H1 (cell line): ENCODE measurements around the gene NHLH1. TPM values are rescaled to one million over a fixed set of nuclear protein-coding genes. Genes with fewer than 3 reads are reported as not detected.
A peak's percentile ranks its signal among the peaks of the same experiment; 100 is the strongest.

ENCODE experiments used
- CTCF ChIA-PET: fragments of 300-600 bp; sonication (Branson Sonifier 250); formaldehyde crosslinking; loops from one replicate; lab custom pipeline; 2021; ENCODE audit not compliant: partially characterized antibody; lab: Charles Lee
- POLR2A ChIA-PET: fragments of 300-600 bp; sonication (Branson Sonifier 250); formaldehyde crosslinking; loops from one replicate; lab custom pipeline; 2021; ENCODE audit warnings: inconsistent platforms; ENCODE audit not compliant: partially characterized antibody; lab: Charles Lee
- DNase-seq, 2 experiments: peaks; one replicate each; pipeline versions ENCODE4 v3.0.0 to v3.0.0-alpha.2; 2010 to 2022; ENCODE audit warnings: low spot score in 2 of 2, low read depth in 1 of 2, mixed read lengths in 1 of 2
- FAIRE-seq: peaks from 2 replicates; lab custom pipeline; 2011; peaks lifted over from hg19 to GRCh38; lab: Jason Lieb, UNC
- H2AFZ ChIP-seq: 2 replicates; pipeline ENCODE4 v1.8.1; 2012; ENCODE audit warnings: low read length, inconsistent platforms
- H2AK5ac ChIP-seq: 2 replicates; pipeline ENCODE4 v1.6.1; 2013; ENCODE audit warnings: low read depth, low read length
- H2BK120ac ChIP-seq: replicated peaks from 2 replicates; pipeline ENCODE3; 2013; ENCODE audit warnings: low read depth, low read length, inconsistent platforms
- H2BK12ac ChIP-seq: 2 replicates; pipeline ENCODE4 v1.6.1; 2013; ENCODE audit warnings: low read depth, low read length
- H2BK15ac ChIP-seq: 2 replicates; pipeline ENCODE4 v1.6.1; 2013; ENCODE audit warnings: low read length
- H2BK20ac ChIP-seq: 2 replicates; pipeline ENCODE4 v1.6.1; 2013; ENCODE audit warnings: low read length
- H2BK5ac ChIP-seq: 2 replicates; pipeline ENCODE4 v1.6.1; 2013; ENCODE audit warnings: low read depth, low read length
- H3K14ac ChIP-seq: 2 replicates; pipeline ENCODE4 v1.6.1; 2013; ENCODE audit warnings: inconsistent platforms; ENCODE audit not compliant: insufficient read length
- H3K18ac ChIP-seq: 2 replicates; pipeline ENCODE4 v1.6.1; 2013; ENCODE audit warnings: low read length; ENCODE audit errors: extremely low read depth
- H3K23ac ChIP-seq: 2 replicates; pipeline ENCODE4 v1.6.1; 2013; ENCODE audit warnings: inconsistent platforms; ENCODE audit not compliant: insufficient read length
- H3K23me2 ChIP-seq: 2 replicates; pipeline ENCODE4 v1.6.1; 2013; ENCODE audit warnings: low read depth, low read length
- H3K27ac ChIP-seq: 2 replicates; pipeline ENCODE4 v1.6.1; 2011; ENCODE audit warnings: low read depth, low read length, inconsistent platforms
- H3K27me3 ChIP-seq, 4 experiments: replicated peaks in 1 of 4; 1 replicate in 1 of 4; 2 replicates in 3 of 4; pipeline versions ENCODE4 v1.6.1 to v1.8.1; 2011 to 2013; ENCODE audit warnings: low read length in 3 of 4, mild to moderate bottlenecking in 3 of 4, inconsistent platforms in 2 of 4, mixed read lengths in 2 of 4, moderate library complexity in 1 of 4; ENCODE audit not compliant: control insufficient read depth in 3 of 4, insufficient read depth in 3 of 4; ENCODE audit errors: extremely low read depth in 1 of 4
- H3K36me3 ChIP-seq, 4 experiments: 2 replicates each; pipeline versions ENCODE4 v1.6.1 to v1.8.1; 2011 to 2013; ENCODE audit warnings: mild to moderate bottlenecking in 4 of 4, low read length in 3 of 4, moderate library complexity in 2 of 4, control low read depth in 1 of 4, inconsistent platforms in 1 of 4; ENCODE audit not compliant: insufficient read depth in 4 of 4, control insufficient read depth in 2 of 4
- H3K4ac ChIP-seq: replicated peaks from 2 replicates; pipeline ENCODE3; 2013; ENCODE audit warnings: low read length, low read depth, mixed read lengths, inconsistent platforms; ENCODE audit not compliant: insufficient read length
- H3K4me1 ChIP-seq, 4 experiments: replicated peaks in 1 of 4; 1 replicate in 1 of 4; 2 replicates in 3 of 4; pipeline versions ENCODE4 v1.6.1 to v1.8.1; 2011 to 2013; ENCODE audit warnings: low read length in 3 of 4, inconsistent platforms in 2 of 4, mixed read lengths in 1 of 4; ENCODE audit not compliant: insufficient read depth in 4 of 4, control insufficient read depth in 3 of 4
- H3K4me2 ChIP-seq, 2 experiments: 2 replicates each; pipeline versions ENCODE4 v1.6.1 to v1.8.1; 2011 to 2013; ENCODE audit warnings: low read depth in 2 of 2, low read length in 2 of 2, control low read depth in 1 of 2, inconsistent platforms in 1 of 2, mild to moderate bottlenecking in 1 of 2; ENCODE audit not compliant: insufficient read depth in 1 of 2
- H3K4me3 ChIP-seq, 4 experiments: fragments of 200-600, 300-600 bp in 1 of 4; sonication (generic), shearing (Covaris generic), sonication (Bioruptor Twin) in 1 of 4; 2 replicates each; pipeline versions ENCODE4 v1.5.1 to v1.8.1; 2011 to 2016; ENCODE audit warnings: low read length in 4 of 4, low read depth in 3 of 4, control low read depth in 2 of 4, inconsistent platforms in 2 of 4, mild to moderate bottlenecking in 2 of 4, mixed read lengths in 1 of 4, moderate library complexity in 1 of 4; ENCODE audit not compliant: insufficient read depth in 2 of 4; ENCODE audit errors: extremely low read depth in 1 of 4
- H3K56ac ChIP-seq: replicated peaks from 2 replicates; pipeline ENCODE3; 2013; ENCODE audit warnings: low read depth, mild to moderate bottlenecking, mixed read lengths, low read length, inconsistent platforms; ENCODE audit not compliant: insufficient read length
- H3K79me1 ChIP-seq: 2 replicates; pipeline ENCODE4 v1.6.1; 2013; ENCODE audit warnings: low read depth, low read length, control low read depth
- H3K79me2 ChIP-seq, 2 experiments: 2 replicates each; pipeline versions ENCODE4 v1.6.1 to v1.8.1; 2012 to 2013; ENCODE audit warnings: low read length in 2 of 2, mild to moderate bottlenecking in 2 of 2, inconsistent platforms in 1 of 2; ENCODE audit not compliant: insufficient read depth in 2 of 2, control insufficient read depth in 1 of 2
- H3K9ac ChIP-seq, 4 experiments: replicated peaks in 1 of 4; 1 replicate in 1 of 4; 2 replicates in 3 of 4; pipeline versions ENCODE4 v1.6.1 to v1.8.1; 2011 to 2013; ENCODE audit warnings: low read depth in 3 of 4, low read length in 3 of 4, control low read depth in 2 of 4, mild to moderate bottlenecking in 2 of 4, moderate library complexity in 2 of 4, inconsistent platforms in 1 of 4; ENCODE audit errors: extremely low read depth in 1 of 4
- H3K9me3 ChIP-seq, 2 experiments: 2 replicates each; pipeline versions ENCODE4 v1.6.1 to v1.8.1; 2012 to 2013; ENCODE audit warnings: mild to moderate bottlenecking in 2 of 2, moderate library complexity in 2 of 2, control low read depth in 1 of 2, inconsistent platforms in 1 of 2, low read depth in 1 of 2, low read length in 1 of 2, mixed read lengths in 1 of 2; ENCODE audit not compliant: insufficient read depth in 2 of 2
- H4K20me1 ChIP-seq, 2 experiments: replicated peaks in 1 of 2; 2 replicates each; pipeline versions ENCODE3 to v1.8.1; 2011 to 2013; ENCODE audit warnings: inconsistent platforms in 2 of 2, low read length in 2 of 2, mild to moderate bottlenecking in 1 of 2; ENCODE audit not compliant: insufficient read depth in 2 of 2, control insufficient read depth in 1 of 2
- H4K5ac ChIP-seq: 2 replicates; pipeline ENCODE4 v1.6.1; 2013; ENCODE audit warnings: low read length, low read depth, mixed read lengths, inconsistent platforms; ENCODE audit not compliant: insufficient read length
- H4K8ac ChIP-seq: 2 replicates; pipeline ENCODE4 v1.8.0; 2013; ENCODE audit warnings: mild to moderate bottlenecking, moderate library complexity, low read length, inconsistent platforms; ENCODE audit not compliant: insufficient read depth; ENCODE audit errors: extremely low read depth
- H4K91ac ChIP-seq: replicated peaks from 2 replicates; pipeline ENCODE3; 2013; ENCODE audit warnings: low read length, mixed read lengths, inconsistent platforms; ENCODE audit not compliant: insufficient read length
- ASH2L ChIP-seq: fragments of 200-600, 300-600 bp; sonication (generic); IDR thresholded peaks from one replicate; pipeline ENCODE4 v1.7.1; 2017; ENCODE audit warnings: low read length
- CHD2 ChIP-seq: IDR thresholded peaks from 2 replicates; pipeline ENCODE4 v1.6.1; 2012; ENCODE audit warnings: low read length, improper control_type of control experiment
- GABPA ChIP-seq: IDR thresholded peaks from 2 replicates; pipeline ENCODE4 v1.6.1; 2011; ENCODE audit warnings: mild to moderate bottlenecking, low read length, moderate library complexity, borderline replicate concordance; ENCODE audit not compliant: insufficient read depth
- NRF1 ChIP-seq: IDR thresholded peaks from 2 replicates; pipeline ENCODE4 v1.6.1; 2011; ENCODE audit warnings: mild to moderate bottlenecking, low read depth, low read length, improper control_type of control experiment
- RAD21 ChIP-seq, 2 experiments: IDR thresholded peaks in 1 of 2; conservative IDR thresholded peaks in 1 of 2; 2 replicates each; pipeline ENCODE4 v1.6.1; 2011; ENCODE audit warnings: low read depth in 2 of 2, low read length in 2 of 2, improper control_type of control experiment in 1 of 2, inconsistent platforms in 1 of 2, mild to moderate bottlenecking in 1 of 2, moderate library complexity in 1 of 2
- SAP30 ChIP-seq: fragments of 300-600 bp; sonication (generic); IDR thresholded peaks from 2 replicates; pipeline ENCODE4 v1.7.1; 2012; ENCODE audit warnings: low read length, moderate library complexity, mild to moderate bottlenecking, inconsistent platforms; ENCODE audit not compliant: insufficient read depth, insufficient replicate concordance
- SIX5 ChIP-seq: IDR thresholded peaks from 2 replicates; pipeline ENCODE4 v1.6.1; 2011; ENCODE audit warnings: mild to moderate bottlenecking, low read depth, low read length
- SP4 ChIP-seq: IDR thresholded peaks from 2 replicates; pipeline ENCODE4 v1.6.1; 2012; ENCODE audit warnings: low read length, inconsistent platforms
- WGBS, 2 experiments: shearing (Covaris generic) in 1 of 2; methylation state at CpG; one replicate each; pipeline versions ENCODE4 v1.1.6 to v1.1.7; 2013 to 2015; ENCODE audit warnings: low lambda C conversion rate in 2 of 2, mixed read lengths in 2 of 2, inconsistent platforms in 1 of 2, low coverage in 1 of 2, missing lambda C conversion rate in 1 of 2; ENCODE audit not compliant: insufficient replicate concordance in 2 of 2, insufficient coverage in 1 of 2, insufficient read length in 1 of 2; ENCODE audit errors: extremely low coverage in 1 of 2, missing lambda C conversion rate in 1 of 2; 5-methylcytosine and 5-hydroxymethylcytosine counted together
- polyA plus RNA-seq, 7 experiments: library from polyadenylated mRNA; depleted of rRNA in 3 of 7; stranded (reverse) in 5 of 7; unstranded in 2 of 7; fragments of >200 nt in 5 of 7; fragments of 200-250 nt in 2 of 7; gene quantifications; 1 replicate in 5 of 7; 2 replicates in 1 of 7; 4 replicates in 1 of 7; pipeline versions ENCODE4 v1.2.1 to v1.2.3, GENCODE V29; 2011 to 2013; ENCODE audit warnings: missing spikeins in 2 of 7, mixed read lengths in 2 of 7
- total RNA-seq: library from RNA; stranded (reverse); fragmentation: NEBNext Ultra II Directional; extraction: Animal tissue kit (Norgen Biotek cat#: 25700); gene quantifications from 2 replicates; pipeline ENCODE4 v1.2.1, GENCODE V29; 2021

The NHLH1 gene
- total and polyA plus RNA-seq, 2 of the 8 experiments (the other 6 are each of a cell fraction or from before 2014, with no cell fraction given) = 0.39 to 0.91 TPM

GRCh38 chr1:160376525-160377131 lies 9.8 kb downstream of the NHLH1 start:
- Histone ChIP-seq H3K14ac (no peak overlapping the region), H3K4me1 (peaks cover 8 to 21% (median 16%) of the 10 kb centered on the region in 4 experiments), H3K4me3 (peak overlapping the region in 1 of 4 experiments; percentile 30; a peak in 1 of 8 replicates), H2BK12ac (no peak overlapping the region; the same call in 1 of the 2 replicates), H2BK15ac (no peak overlapping the region), H4K91ac (peak overlapping the region; percentile 35), H3K56ac (no peak overlapping the region), H3K4me2 (peak overlapping the region; percentile 55 to 71; a peak in 3 of 4 replicates), H3K9ac (no peak overlapping the region; a peak in 1 of 7 replicates), H3K9me3 (no peaks in the 10 kb centered on the region), H3K27ac (no peak overlapping the region), H4K5ac (no peak overlapping the region), H3K79me2 (no peaks in the 10 kb centered on the region), H4K8ac (no peak overlapping the region), H3K18ac (peak overlapping the region; percentile 65; the same call in 1 of the 2 replicates), H2BK5ac (no peak overlapping the region; the same call in 1 of the 2 replicates), H2AFZ (peak overlapping the region; percentile 80; the same call in 1 of the 2 replicates), H3K79me1 (no peaks in the 10 kb centered on the region), H3K27me3 (no peaks in the 10 kb centered on the region), H4K20me1 (no peaks in the 10 kb centered on the region), H3K23me2 (0 out of 2 replicates have a peak, but pooled peaks cover 2% of the 10 kb centered on the region), H2AK5ac (no peak overlapping the region), H3K4ac (no peak overlapping the region), H2BK120ac (peak overlapping the region; percentile 16), H2BK20ac (0 out of 2 replicates have a peak overlapping the region, but pooled peaks have one; percentile 29), H3K23ac (no peak overlapping the region), H3K36me3 (no peaks in the 10 kb centered on the region)
- WGBS, 2 experiments = 32% methylated on average over 5 of the region's 5 CpGs; no CpG with 5 or more reads in 1 of the 2 experiments
- POLR2A ChIA-PET = interaction anchor here (0.6 to 11.6 kb wide), 11 partner anchors 18 to 131 kb away, joined by 3 to 244 read pairs (median 4); partner anchors contain the start of genes COPA, NCSTN, NHLH1 and PEX19
- CTCF ChIA-PET = interaction anchor here (0.6 to 15.1 kb wide), 41 partner anchors 11 to 448 kb away, joined by 3 to 683 read pairs (median 4); partner anchors contain the start of genes NCSTN, NHLH1 and PEX19
- no peak for DNase-seq
- peak; percentile 96 for FAIRE-seq
- TF ChIP-seq CHD2 (no peak), SAP30 (no peak), RAD21 (IDR thresholded peaks at IDR 0.05 in 1 of 2, conservative IDR thresholded peaks at IDR 0.05 in 1 of 2; ENCODE audit: low read depth in 2 of 2, low read length in 2 of 2) (peak; percentile 98 to 99), SP4 (0 out of 2 replicates have a peak, but pooled peaks have one; percentile 54), ASH2L (no peak), SIX5 (no peak), NRF1 (no peak), GABPA (no peak)
